Measurements from ENCODE around the gene PSME4. TPM values are rescaled to one million over a fixed set of nuclear protein-coding genes. Genes with fewer than 3 reads are reported as not detected.
"Not testable (repeated sequence)": the region's sequence is repeated elsewhere in the genome, so short reads cannot be mapped to it uniquely, and the experiment has no call there.

PSME4 gene
- total RNA-seq, 1 donor from 2014 or later, result 51.7 TPM

DNA sequence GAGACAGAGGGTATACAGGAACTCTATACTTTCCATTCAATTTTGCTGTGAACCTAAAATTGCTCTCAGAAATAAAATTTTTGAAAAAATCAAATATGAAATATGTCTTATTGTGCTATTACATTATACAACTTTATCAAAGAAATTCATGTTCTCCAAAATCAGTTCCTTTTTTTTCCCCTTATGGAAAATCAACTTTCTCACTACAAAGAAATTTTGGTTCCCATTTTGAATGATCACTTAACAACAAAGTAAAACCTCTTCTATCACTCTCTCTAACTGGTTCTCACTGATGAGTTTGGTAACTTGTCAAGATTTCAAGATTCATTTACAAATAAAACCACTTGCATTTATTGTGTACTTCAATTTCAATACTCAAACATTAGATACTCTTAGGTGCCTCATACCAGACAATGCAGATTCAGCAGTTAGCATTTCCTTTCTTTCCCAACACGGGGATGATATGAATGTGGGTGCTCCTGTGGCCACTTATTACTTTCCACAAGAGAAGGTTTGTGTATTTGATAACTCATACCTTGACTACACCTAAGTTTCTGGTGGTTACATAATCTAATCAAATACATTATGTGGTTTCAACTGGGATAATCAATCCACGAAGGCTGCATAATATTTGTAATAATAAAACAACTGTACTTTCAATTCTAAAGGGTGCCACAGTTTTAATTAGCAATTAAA lies 6.4 kb downstream of the PSME4 start:
- DNase-seq (ENCODE audit: low read depth), result no peak

DNA sequence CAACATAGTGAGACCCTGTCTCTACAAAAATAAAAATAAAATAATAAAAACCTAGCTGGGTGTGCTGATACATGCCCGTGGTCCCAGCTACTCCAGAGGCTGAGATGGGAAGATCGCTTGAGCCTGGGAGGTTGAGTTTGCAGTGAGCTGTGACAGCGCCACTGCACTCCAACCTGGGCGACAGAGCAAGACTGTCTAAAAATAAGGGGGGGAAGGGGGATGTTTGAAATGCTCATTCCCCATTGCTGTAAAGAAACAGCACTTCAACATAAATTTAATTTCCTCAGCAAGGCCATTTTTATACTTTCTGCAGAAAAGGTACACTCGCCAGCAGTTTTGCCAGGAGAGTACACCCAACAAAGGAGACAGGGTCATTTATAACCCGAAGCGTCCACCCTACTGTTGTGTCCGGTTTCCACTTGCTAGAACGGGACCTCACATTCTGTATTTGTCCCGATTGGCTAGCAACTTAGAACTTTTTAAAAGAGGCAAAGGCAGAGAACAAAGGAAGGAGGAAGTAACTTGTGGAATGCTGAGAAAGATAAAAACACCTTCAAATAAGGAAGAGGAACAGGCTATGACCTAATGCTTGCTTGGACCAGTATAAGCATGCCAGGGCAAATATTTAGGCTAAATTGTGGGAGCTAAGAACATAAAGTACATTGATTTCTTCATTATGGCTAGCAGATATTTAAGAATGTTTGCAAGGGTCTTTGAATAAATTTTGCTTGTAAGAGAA lies 9.1 kb downstream of the PSME4 start:
- peak; percentile 13 for DNase-seq (ENCODE audit: low read depth)

DNA sequence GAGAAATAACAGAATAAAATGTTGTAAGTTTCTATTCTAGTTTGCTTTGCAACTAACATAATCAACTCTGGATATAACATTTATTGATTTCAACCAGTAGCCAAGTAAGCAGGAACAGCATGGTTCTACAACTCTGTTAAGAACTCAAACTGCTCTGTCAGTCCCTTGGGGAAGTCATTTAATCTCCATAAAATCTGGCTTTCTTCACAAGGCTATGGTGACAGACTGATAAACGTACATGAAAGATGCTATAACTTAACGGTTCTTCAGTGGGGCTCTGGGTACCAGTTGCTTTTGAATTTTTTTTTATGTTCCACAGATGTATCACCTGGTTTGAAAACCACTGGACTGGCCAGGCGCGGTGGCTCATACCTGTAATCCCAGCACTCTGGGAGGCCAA lies 10.3 kb downstream of the PSME4 start:
- no peak for DNase-seq (ENCODE audit: low read depth)

DNA sequence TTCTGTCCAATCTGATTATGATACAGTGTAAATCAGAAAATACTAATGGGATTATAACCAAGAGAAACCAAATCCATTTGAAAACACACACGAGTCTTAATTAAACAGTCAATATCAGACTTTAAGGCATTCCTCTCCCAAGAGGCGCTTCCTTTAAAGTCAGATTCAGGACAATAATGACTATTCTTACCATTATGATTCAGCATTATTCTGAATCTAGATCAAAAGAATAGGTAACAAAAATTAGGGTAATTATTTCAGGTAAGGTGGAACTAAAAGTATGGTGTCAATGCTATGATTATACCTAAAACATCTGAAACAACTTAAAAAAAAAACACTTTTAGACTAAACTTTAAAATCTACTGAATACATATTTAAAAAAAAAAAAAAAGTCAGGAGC lies 12.3 kb downstream of the PSME4 start:
- no peak for DNase-seq (ENCODE audit: low read depth)

DNA sequence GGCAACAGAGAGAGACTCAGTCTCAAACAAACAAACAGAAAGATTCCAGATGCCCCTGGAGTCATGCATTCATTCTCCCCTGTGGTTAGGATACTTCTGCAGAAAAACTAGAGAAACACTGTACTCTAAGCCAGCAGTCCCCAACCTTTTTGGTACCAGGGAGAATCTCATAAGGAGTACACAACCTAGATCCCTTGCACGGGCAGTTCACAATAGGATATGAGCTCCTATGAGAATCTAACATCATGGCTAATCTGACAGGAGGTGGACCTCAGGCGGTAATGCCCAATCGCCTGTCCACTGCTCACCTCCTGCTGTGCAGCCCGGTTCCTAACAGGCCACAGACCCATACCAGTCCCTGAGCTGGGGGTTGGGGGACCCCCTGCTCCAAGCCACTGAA lies 18.3 kb downstream of the PSME4 start:
- no peak for DNase-seq (ENCODE audit: low read depth)

DNA sequence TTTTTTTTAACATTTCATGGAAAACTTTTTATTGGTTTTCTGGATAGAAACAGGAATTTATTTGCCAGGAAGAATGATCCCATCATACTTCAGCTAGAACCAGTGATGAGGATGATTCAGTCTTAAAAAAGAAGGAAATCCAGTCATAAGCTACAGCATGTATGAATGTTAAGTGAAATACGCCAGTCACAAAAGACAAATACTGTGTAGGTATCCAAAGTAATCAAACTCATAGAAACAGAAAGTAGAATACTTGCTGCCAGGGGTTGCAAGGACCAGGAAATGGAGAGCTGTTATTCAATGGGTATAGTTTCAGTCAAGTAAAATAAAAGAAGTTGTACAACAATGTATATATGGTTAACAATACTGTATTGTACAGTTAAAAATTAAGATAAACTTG lies 21.3 kb downstream of the PSME4 start:
- peak; percentile 15 for DNase-seq (ENCODE audit: low read depth)

DNA sequence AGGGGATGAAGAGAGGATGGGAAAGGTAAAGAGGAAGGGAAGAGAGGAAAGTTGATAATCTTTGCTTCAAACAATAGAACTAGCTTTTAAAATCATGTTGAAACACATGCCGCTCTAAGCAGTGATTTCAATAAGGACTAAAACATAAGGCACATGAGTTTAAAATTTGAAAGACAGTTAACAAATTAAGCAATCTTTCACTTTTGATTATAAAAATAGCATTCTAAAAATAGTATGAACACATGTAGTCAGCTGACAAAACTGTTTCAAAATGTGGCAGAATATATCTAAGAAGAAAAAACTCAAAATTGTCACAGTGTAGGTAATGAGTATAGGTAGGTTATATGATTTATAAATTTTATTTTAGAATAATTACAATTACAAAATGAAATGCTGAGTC lies 25.3 kb downstream of the PSME4 start:
- DNase-seq (ENCODE audit: low read depth), result no peak

DNA sequence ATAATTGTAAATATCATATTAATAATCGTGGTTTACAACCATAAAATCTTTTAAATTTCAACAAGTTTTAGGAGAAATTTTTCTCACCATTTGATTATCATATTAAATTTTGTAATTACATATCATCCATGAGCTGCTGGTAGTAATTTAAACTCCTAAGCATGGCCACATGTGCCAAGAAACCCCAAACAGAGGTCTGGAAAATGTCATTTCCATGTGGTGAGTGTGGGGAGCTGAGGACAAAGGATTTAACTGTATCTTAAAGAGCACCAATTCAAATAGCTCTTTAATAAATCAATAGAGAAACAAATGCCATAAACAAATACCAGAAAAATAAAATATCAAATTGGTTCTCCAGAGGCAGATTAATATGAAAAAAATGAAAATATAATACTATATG lies 26.3 kb downstream of the PSME4 start:
- no peak for DNase-seq (ENCODE audit: low read depth)

DNA sequence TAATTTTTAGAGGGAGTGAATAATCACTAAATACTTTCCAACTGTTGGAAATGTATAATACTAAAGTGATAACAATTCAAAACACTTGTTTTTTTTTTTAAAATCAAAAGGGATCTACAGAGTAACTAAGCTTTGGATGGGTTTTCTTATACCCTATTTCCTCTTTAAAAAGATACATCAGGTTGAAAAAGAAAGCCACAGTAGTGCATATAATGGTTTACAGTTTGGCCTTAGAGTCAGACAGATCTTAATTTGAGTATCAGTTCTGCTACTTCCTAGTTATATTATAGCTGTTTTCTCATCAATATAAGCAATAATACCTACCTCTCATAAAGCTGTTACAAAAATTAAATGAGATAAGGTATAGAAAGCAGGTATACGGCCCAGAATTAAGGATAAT lies 28.5 kb downstream of the PSME4 start:
- DNase-seq (ENCODE audit: low read depth), result no peak

DNA sequence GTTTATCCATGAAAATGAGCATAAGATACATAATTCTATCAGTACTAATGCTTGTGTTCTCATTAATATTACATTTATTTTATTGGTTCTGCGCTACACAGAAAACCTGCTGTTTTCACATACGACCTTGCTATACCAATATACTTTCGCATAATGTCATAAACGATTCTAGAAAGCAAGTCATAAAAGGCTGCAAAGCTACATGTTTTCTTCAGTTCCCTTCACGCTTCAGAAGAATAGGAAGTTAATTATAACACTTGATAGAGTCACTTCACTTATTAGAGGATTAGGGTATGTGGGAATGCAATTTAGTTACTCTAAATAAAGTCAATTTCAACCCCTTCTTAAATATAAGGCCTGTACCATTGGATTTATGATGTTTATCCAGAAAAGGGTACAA lies 29.0 kb downstream of the PSME4 start:
- peak; percentile 52 for DNase-seq (ENCODE audit: low read depth)

DNA sequence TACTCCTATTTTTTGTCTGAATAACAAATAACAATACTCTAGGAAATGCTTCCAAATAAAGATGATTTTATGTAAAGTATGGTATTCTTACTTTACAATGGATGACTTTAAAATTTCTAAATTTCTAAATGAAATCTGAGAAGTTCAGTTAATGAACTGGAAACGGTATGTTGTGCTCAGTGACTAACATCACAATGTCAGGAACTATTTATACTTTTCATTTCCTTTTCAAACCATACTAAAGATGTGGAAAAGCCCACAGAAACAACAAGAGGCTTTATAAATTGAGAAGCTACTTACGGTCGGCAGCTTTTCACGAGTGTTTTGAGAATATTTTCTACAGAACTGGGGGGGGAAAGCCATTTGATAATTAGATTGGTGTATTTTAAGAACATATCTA lies 31.1 kb downstream of the PSME4 start:
- peak; percentile 56 for DNase-seq (ENCODE audit: low read depth)

DNA sequence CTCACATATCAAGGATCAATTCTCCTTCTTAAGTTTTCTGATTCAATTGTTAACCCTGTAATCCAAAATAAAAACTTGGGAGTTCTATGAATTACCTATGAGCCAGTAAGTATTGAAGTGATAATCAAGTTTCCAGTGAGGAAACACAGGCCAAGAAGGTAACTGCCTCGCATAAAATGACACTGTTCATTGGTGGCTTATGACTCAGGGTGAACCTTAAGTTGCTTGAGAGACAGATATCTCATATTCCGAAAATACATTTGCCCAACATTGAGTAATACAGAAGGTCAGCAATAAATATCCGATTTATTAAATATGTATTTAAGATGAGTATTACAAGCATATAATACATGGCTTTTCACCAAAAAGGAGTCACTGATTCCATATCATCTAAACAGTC lies 31.9 kb downstream of the PSME4 start:
- DNase-seq (ENCODE audit: low read depth), result no peak

DNA sequence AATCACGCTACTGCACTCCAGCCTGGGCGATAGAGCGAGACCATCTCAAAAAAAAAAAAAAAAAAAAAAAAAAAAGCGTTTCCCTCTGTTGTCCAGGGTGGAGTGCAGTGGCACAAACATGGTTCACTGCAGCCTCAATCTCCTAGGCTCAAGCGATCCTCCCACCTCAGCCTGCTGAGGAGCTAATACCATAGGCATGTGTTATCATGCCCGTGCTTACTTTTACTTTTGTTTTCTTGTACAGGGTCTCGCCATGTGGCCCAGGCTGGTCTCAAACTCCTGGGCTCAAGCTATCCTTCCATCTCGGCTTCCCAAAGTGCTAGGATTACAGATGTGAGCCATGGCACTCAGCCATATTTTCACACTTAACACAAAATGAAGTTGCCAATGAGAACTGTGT lies 37.5 kb downstream of the PSME4 start:
- DNase-seq (ENCODE audit: low read depth), result no peak

DNA sequence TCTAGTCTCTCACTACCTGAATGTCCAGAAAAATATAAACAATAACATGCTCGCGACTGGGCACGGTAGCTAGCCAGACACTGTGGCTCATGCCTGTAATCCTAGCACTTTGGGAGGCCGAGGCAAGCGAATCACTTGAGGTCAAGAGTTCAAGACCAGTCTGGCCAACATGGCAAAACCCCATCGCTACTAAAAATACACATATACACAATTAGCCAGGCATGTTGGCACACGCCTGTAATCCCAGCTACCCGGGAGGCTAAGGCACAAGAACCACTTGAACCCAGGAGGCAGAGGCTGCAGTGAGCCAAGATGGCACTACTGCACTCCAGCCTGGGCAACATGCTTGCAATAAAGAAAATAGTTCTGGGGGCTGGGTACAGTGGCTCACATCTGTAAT lies 44.5 kb downstream of the PSME4 start:
- DNase-seq (ENCODE audit: low read depth), result not testable (repeated sequence)

DNA sequence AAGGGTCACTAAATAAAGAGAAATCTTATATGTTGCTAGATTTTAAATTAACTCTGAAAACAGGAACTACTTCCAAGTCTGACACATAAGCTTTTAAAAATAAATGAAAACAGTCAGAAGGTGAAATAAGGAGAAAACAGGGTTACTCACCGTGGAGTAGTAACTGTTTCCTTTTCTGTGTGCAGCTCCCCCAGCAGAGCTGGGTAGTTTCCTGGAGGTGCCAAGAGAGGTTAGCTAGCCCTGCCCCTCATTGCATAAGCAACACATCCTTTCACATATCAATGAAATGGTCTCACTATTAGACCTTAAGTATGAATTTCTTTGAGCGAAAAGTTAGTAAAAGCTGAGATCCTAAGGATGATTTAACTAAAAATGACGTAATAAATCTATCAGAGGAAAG lies 57.1 kb downstream of the PSME4 start:
- peak; percentile 90 for DNase-seq (ENCODE audit: low read depth)

DNA sequence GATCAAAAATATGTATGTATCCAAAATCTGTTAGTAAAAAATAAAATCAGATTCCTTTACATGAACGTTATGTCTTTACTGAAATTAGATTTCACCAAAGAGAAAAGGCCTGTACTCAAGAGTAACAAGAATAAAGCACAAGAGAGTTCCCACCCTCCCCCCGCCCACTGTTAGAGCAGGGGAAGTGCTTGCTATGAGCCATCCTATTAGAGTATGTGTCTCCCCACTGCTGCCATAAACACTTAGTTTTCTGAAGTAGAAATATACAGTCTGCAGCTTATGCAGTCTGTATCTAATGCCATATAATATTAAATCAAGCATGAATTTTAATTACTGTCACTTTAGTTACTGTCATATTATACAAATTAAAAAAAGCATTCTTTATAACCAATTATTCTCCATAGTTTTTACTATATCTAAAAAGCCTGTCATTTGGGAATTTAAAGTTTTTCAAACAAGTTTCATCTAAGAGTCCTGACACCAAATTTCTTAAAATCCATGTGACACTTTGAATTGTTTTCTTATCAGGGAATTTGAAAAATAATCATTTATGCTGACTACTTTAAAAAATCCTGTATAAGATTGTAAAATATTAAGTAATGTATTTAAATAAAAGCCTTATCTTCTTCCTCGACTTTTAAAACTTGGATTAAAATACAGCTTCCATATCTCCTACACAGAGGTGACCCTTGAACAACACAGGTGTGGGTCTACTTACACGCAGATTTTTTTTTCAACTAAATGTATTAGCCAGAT lies 59.2 kb downstream of the PSME4 start:
- no peak for DNase-seq (ENCODE audit: low read depth)

DNA sequence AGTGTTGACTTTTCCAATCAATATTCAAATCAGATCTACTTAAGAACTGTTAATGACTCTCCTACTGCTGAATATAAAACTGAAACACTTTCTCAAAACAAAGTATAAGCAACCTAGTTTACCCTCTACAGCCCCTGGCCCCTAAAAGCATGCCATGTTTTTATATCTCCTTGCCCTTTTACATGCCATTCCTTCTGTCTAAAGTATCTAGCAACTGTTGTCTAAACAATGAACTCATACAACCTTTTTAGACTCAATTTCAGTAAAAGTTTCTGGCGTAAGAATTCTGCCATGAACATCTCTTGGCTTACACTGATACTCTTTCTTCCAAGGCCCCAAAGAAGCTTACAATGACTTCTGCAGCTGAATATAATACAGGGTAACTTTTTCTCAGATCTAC lies 63.2 kb downstream of the PSME4 start:
- DNase-seq (ENCODE audit: low read depth), result no peak

DNA sequence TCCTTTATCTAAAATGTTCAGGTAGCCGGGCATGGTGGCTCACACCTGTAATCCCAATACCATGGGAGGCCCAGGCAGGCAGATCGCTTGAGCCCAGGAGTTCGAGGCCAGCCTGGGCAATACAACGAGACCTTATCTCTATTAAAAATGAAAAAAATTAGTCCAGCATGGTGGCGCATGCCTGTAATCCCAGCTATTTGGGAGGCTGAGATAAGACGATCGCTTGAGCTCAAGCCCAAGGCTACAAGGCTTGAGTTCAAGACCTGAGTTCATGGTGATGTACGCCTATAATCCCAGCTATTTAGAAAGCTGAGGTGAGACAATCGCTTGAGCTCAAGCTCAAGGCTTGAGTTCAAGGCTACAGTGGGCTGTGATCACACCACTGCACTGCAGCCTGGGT lies 65.4 kb downstream of the PSME4 start:
- DNase-seq (ENCODE audit: low read depth), result no peak

DNA sequence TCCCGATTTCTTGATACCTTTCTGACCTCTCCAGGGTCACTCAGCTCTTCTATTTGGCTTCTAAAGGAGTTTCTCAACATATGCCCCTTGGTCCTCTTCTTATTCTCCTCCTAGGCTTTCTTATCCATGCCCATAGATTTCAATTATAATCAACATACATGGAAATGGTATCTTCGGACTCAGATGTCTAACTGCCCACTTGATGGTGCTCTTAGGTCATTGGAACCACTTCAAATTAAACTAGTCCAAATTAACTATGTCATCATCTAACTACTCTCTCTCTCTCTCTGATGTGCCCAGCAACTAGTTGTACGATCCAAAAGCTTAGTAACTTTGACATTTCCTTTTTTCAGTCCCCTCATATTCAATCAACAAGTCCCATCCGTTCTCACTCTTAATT lies 67.8 kb downstream of the PSME4 start:
- no peak for DNase-seq (ENCODE audit: low read depth)

DNA sequence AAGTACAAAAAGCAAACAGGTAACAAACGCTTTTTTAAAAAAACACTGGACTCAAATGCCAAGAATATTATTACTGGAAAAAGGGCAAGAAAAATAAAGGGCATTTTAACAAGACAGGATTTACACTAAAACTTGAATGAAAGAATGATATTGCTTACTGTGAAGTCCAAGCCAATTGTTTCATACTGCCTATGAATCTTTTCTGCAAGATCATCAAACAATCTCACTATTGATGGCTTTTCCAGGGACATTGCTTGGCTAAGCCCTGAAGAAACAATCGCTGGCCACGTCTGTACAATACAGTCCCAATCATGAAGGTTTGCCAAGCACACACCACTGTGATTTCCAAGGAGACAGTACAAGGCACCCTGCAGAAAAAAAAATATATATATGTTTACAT lies 69.6 kb downstream of the PSME4 start:
- DNase-seq (ENCODE audit: low read depth), result no peak

DNA sequence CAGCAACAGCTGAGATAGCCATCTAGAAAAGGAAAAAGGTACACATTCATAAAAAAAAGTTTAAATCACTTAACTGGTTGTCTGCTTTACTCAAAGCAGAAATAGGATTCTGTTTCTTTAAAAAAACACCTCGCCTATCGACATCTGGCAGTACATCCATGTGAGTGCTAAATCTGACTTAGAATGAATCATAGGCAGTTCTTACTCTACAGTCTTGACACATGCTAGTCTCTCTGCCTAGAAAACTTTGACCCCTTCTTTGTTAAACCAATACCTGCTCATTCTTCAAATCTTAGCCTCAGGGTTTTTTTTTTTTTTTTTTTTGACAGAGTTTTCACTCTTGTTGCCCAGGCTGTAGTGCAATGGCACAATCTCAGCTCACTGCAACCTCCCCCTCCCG lies 73.9 kb downstream of the PSME4 start:
- DNase-seq (ENCODE audit: low read depth), result peak; percentile 91

DNA sequence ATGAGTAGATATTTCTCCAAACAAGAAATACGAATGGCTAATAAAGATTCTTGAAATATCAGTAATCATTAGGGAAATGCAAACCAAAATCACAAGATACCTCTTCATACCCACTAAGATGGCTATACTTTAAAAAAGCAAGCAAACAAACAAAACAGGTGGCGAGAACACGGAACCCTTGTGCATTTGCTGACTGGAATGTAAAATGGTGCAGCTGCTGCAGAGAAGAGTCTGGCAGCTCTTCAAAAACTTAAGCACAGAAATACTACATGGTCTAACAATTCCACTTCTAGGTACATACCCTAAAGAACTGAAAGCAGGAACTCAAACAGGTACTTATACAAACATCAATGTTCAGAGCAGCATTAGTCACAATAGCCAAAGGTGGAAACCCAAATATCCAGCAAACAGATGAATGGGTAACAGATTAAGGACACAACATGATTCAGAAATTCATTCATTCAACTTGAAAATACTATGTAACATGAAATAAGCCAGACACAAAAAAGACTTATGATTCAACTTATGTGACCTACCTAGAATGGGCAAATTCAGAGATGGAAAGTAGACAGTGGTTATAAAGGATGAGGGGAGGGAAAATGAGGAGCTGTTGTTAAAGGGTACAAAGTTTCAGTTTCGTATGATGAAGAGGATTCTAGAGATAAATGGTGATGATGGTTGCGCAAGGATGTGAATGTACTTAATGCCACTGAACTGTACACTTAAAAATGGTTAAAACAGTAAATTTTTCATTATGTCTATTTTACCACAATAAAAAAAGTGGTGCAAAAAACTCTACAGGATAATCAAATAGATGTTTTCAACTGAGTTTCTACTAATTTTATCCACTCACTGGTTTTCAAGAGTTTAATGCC lies 84.2 kb downstream of the PSME4 start:
- DNase-seq (ENCODE audit: low read depth), result peak; percentile 62
